Fibroblast of mammary gland (primary cell): ENCODE results near the gene ADAMTS7.
"Not testable (repeated sequence)": the region's sequence is repeated elsewhere in the genome, so short reads cannot be mapped to it uniquely, and the experiment has no call there.

Experiments used
- DNase-seq: peaks from one replicate; pipeline ENCODE4 v3.0.0-alpha.2; 2010; ENCODE audit warnings: low read depth
- H3K4me3 ChIP-seq: 2 replicates; pipeline ENCODE4 v1.5.1; 2011; ENCODE audit warnings: low read depth, mild to moderate bottlenecking, low read length, moderate library complexity; ENCODE audit not compliant: control insufficient read depth
- TF ChIP-seq, protein P1 (sequence below): conservative IDR thresholded peaks from 2 replicates; pipeline ENCODE4 v1.5.1; 2011; ENCODE audit warnings: low read depth, low read length, inconsistent platforms; ENCODE audit not compliant: control insufficient read depth, insufficient read depth

Gene ADAMTS7

DNA sequence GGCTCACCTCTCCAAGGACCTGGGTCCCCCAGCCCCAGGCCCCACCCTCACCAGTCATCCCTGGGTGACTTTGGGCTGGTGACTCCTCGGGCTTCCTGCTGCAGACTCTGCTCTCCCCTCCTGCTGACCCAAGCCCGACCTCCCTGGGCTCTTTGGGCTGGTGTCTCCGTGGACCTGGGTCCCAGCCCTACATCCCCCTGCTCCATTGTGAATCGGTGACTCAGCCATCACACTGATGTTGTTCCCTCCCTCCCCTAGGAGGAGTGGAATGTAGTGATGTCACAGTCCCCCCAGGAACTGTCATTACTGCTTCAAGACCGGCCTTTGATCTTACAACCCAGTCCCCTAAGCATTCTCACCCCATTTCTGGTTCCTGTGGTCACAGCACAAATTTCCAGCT is 83.7 kb downstream of the ADAMTS7 start:
- no peak overlapping the region for H3K4me3 ChIP-seq
- DNase-seq, result no peak
- TF ChIP-seq, protein P1, sequence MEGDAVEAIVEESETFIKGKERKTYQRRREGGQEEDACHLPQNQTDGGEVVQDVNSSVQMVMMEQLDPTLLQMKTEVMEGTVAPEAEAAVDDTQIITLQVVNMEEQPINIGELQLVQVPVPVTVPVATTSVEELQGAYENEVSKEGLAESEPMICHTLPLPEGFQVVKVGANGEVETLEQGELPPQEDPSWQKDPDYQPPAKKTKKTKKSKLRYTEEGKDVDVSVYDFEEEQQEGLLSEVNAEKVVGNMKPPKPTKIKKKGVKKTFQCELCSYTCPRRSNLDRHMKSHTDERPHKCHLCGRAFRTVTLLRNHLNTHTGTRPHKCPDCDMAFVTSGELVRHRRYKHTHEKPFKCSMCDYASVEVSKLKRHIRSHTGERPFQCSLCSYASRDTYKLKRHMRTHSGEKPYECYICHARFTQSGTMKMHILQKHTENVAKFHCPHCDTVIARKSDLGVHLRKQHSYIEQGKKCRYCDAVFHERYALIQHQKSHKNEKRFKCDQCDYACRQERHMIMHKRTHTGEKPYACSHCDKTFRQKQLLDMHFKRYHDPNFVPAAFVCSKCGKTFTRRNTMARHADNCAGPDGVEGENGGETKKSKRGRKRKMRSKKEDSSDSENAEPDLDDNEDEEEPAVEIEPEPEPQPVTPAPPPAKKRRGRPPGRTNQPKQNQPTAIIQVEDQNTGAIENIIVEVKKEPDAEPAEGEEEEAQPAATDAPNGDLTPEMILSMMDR, result no peak

DNA sequence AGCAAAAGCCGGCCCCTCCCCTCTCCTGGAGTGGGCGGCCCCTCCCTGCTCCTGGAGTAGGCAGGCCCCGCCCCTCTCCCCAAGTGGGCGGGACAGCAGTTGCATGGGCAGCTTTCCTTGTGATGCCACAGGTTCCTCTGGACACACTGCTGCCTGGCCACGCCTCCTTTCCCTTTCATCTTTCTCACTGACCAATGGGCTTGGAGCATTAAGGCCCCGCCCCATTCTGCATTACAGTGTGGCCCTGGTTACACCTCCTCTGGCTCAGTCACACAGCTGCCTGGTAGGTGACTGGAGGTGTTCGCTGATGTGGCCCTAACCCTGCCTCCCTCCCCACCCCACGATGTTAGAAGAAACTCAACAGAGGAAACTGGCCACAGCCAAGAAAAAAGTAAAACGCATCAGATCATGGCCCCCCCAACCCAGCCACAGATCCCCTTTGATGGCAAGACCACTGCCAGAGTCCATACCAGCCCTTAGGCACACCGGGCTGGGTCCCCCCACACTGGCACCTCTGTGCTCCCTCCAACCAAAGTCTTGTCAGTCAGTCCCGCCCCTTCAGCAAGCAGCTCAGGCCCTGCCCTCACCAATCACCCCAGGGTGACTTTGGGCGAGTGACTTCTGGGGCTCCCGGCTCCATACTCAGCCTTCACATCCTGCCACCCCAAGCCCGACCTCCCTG is 84.3 kb downstream of the ADAMTS7 start:
- DNase-seq, result peak; percentile 18
- no peak overlapping the region for H3K4me3 ChIP-seq
- TF ChIP-seq, protein P1, result no peak

DNA sequence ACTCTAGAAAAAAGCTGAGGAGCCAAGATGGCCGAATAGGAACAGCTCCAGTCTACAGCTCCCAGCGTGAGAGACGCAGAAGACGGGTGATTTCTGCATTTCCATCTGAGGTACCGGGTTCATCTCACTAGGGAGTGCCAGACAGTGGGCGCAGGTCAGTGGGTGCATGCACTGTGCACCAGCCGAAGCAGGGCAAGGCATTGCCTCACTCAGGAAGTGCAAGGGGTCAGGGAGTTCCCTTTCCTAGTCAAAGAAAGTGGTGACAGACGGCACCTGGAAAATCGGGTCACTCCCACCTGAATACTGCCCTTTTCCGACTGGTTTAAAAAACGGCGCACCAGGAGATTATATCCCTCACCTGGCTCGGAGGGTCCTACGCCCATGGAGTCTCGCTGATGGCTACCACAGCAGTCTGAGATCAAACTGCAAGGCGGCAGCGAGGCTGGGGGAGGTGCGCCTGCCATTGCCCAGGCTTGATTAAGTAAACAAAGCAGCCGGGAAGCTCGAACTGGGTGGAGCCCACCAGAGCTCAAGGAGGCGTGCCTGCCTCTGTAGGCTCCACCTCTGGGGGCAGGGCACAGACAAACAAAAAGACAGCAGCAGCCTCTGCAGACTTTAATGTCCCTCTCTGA is 91.3 kb downstream of the ADAMTS7 start:
- not testable (repeated sequence) for DNase-seq

DNA sequence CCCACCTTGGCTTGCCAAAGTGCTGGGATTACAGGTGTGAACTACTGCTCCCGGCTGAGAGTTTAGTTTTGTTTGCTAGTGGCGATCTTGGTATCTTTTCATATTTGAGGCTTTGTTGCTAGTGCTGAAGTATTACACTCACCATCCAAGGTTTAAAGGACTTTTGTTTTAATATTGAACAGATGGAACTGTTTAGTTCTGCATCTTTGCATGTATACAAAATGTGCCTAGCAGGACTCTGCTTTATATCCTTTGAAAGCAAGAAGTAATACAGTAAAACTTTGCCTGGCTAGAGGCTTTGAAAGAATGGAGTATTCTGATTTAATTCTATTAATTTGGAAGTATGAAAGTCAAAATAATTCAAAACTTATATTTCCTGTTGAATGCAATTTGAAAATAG is 92.4 kb downstream of the ADAMTS7 start:
- TF ChIP-seq, protein P1, result no peak
- no peak for DNase-seq
- H3K4me3 ChIP-seq, result no peak overlapping the region

More for the DNA sequence above, 91.3 kb downstream of the ADAMTS7 start:
- not testable (repeated sequence) for H3K4me3 ChIP-seq

DNA sequence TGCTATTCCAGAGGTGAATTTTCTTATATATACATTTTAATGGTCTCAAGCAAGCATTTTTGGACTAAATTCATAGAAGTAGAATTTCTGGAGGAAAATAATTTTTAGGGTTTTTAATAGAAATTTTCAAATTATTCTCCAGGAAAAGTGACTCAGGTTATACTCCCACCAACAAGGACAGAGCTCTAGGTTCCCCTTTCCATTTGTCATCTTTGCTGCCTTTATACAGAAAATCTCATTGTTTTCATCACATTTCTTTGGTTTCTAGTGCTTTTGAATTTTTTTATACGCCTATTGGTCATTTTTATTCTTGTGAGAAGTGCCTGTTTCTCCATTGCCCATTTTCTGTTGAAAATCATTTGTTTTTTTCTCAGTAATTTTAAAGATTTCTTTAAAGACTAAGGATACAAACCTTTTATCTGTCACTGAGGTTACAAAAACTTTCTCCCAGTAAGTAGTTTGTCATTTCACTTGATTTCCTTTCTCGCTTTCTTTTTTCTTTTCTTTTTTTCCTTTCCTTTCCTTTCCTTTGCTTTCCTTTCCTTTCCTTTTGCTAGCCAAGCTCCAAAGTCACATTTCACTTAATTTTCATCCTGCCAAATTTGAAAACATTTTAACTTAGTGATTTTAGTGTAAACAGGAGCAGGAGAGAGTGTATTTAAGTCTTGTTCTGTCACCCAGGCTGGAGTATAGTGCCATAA is 93.2 kb downstream of the ADAMTS7 start:
- TF ChIP-seq, protein P1, result no peak
- no peak overlapping the region for H3K4me3 ChIP-seq
- DNase-seq, result no peak

DNA sequence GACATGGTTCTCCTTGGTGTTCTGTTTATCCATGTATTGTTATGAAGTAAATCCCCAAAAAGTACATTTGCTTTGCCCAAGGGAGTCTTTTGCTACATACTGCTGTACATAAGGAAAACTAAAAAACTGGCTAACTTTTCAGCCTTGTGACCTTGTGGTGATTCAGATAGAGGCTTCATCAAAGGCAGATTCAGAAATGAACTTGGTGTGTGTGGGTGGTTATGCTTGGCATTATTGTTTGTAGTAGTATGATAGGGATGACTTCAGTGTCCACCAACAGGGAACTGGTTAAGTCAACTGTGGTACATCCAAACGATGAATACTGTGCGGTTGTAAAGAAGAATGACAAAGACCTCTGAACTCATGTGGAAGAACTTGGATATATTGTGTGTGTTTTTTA is 94.6 kb downstream of the ADAMTS7 start:
- peak; percentile 71 for DNase-seq
- H3K4me3 ChIP-seq, result no peak overlapping the region
- TF ChIP-seq, protein P1, result no peak

DNA sequence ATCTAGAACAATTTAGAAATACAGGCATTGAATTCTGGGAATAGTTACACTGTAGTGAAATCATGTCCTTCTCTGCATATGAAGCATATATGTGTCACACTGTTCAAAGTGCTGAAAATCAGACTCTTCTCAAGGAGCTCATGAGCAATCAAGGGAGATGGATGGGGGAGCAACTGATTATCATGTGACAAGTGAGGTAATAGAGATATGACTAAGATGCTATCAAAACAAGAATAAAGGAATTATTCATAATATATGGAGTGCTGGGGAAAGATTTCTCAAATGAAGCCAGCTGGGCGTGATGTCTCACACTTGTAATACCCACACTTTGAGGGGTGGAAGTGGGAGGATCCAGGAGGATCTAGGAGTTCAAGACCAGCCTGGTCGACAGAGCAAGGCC is 95.3 kb downstream of the ADAMTS7 start:
- TF ChIP-seq, protein P1, result no peak
- no peak overlapping the region for H3K4me3 ChIP-seq
- peak; percentile 93 for DNase-seq
